WI38 (cell line): ENCODE measurements around the gene RNF217.

Experiments used
- H3K4me3 ChIP-seq: 2 replicates; pipeline ENCODE4 v1.5.1; 2011; ENCODE audit warnings: low read depth, mild to moderate bottlenecking, control low read depth, low read length
- TF ChIP-seq, protein P1 (sequence below): IDR thresholded peaks from 2 replicates; pipeline ENCODE4 v1.5.1; 2012; ENCODE audit warnings: low read depth, mild to moderate bottlenecking, control low read depth, low read length

RNF217 gene

DNA sequence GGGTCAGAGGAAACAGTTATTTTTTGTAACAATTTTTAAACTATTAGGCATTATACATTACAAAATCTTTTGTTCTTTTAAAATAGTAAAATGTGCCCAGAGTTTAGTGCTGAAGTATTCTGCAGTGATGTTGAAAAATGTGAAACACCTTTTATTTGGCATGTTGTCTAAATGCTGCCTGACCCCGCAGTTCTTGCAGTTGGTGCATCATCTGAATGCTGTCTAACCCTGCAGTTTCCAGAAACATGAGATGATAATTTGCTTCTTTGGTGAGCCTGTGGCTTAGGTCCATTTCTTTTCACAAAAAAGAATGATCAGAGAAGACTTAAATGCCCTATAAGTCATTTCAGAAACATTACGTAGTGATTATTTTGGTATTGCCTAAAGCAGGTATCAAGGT is 82.4 kb downstream of the RNF217 start:
- TF ChIP-seq, protein P1, sequence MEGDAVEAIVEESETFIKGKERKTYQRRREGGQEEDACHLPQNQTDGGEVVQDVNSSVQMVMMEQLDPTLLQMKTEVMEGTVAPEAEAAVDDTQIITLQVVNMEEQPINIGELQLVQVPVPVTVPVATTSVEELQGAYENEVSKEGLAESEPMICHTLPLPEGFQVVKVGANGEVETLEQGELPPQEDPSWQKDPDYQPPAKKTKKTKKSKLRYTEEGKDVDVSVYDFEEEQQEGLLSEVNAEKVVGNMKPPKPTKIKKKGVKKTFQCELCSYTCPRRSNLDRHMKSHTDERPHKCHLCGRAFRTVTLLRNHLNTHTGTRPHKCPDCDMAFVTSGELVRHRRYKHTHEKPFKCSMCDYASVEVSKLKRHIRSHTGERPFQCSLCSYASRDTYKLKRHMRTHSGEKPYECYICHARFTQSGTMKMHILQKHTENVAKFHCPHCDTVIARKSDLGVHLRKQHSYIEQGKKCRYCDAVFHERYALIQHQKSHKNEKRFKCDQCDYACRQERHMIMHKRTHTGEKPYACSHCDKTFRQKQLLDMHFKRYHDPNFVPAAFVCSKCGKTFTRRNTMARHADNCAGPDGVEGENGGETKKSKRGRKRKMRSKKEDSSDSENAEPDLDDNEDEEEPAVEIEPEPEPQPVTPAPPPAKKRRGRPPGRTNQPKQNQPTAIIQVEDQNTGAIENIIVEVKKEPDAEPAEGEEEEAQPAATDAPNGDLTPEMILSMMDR = no peak
- H3K4me3 ChIP-seq = no peak overlapping the region

DNA sequence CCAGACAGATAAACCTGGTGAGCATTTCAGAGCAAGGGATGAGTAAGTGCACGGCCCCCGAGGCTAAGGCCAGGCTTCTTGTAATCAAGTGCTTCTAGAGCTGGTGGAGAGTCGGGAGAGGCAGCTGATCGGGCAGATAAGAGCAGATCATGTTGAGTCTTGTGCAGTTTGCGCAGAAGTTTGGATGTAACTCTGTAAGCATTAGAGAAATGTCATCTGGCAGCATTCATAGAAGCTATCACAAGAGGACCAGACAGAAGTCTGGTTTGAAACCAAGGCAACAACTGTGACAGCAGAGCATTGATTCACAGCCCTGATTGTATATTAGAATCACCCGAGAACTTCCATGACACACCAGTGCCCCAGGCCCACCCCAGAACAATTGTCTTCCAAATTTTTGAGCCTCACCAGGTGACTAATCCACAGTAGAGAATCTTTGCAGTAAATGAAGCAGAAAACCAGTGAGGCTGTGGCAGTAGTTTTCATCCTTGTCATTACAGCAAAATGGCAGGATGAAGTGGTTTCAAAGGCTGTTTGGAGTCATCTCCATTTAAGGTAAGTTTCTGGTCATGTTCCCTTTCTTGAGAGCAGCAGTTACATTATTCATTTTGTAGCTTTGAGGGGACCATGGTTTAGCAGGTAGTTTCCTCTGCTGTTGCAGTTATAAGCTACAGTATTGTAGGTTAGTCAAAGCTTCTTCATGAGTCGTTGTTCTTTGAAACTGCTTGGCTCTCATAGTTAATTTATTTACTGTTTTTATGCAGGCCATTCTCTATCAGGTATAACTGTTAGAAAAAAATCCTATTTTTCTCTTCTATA is 84.1 kb downstream of the RNF217 start:
- no peak overlapping the region for H3K4me3 ChIP-seq
- TF ChIP-seq, protein P1 = no peak

- TF ChIP-seq, protein P1 = no peak
- no peak overlapping the region for H3K4me3 ChIP-seq
Observed at GRCh38 chr6:125048274-125048673, 86.0 kb downstream of the RNF217 start.

DNA sequence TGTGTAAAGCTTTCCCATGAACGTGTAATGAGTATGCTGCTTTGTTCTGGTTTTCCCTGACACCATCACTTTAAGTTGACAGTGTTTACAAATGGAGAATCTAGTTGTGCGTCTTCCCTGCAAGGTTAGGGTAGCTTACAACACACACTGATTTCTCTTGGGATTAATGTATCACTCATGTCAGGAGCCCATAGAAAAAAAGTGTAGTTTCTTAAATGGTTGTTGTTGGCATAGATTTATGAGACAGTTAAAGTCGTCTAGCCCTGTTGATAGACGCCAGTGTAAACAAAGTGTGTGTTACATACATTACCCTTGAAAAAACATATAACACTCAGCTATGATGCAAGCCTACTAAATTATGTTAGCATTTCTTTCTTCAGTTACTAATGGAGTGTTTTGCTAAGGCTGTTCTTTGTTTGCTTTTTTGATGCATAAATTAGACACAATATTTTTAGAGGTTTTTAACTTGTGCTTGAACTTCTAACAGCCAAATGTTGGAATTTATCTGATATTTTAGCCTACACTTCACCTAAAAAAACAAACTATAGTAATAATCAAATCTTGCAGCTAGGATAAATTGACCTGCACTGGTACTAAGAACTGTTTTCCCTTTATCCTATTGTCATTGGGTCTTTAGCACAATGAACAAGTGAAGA is 88.6 kb downstream of the RNF217 start:
- TF ChIP-seq, protein P1 = no peak
- no peak overlapping the region for H3K4me3 ChIP-seq

DNA sequence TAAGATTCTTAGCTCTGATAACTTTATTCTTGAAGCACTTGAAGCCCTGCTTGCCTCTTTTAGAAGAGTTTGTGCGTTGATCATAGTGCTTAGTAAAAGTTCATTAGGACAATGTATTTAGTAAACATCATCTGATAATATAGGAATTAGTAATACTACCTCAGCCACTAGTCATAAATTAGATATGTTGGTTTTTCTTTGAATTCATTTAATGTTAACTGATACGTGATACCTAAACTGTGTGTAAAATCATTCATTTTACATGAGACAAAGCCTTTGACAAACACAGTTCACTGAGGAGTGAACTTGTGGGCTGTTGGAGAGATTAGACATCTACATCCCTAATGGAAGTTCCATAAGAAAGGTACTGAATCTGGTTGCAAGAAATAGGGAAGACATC is 91.6 kb downstream of the RNF217 start:
- TF ChIP-seq, protein P1 = no peak

DNA sequence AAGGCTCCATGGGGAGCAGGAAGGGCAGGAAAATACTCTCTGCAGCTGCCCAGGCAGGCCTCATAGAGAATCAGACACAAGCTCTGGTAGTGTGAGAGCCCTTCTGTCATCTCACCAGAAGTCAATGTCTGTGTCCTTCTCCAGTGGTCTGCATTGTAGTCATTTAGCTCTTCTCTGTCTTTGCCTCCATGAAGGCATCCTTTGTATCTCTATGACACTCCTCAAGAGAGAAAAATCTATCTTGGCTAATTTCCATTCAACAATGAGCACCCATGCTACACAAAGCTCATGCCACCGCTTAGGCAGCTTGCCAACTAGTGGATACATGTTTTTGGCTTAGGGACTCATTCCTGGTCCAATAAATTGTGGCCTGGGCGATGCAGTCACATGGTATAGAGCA is 92.1 kb downstream of the RNF217 start:
- TF ChIP-seq, protein P1 = no peak
- H3K4me3 ChIP-seq = no peak overlapping the region

More for the DNA sequence above, 91.6 kb downstream of the RNF217 start:
- H3K4me3 ChIP-seq = no peak overlapping the region
